RPMI7951 (cell line): ENCODE measurements around the gene ARHGAP8. TPM values are rescaled to one million over a fixed set of nuclear protein-coding genes. Genes with fewer than 3 reads are reported as not detected.
A peak's percentile ranks its signal among the peaks of the same experiment; 100 is the strongest.
"Not testable (repeated sequence)": the region's sequence is repeated elsewhere in the genome, so short reads cannot be mapped to it uniquely, and the experiment has no call there.

Experiments
- DNase-seq: peaks from one replicate; pipeline ENCODE4 v3.0.0-alpha.2; 2012; ENCODE audit warnings: low read depth
- total RNA-seq: library from RNA; depleted of rRNA; stranded (reverse); fragments of >200 nt; shearing (Covaris generic); gene quantifications from 2 replicates; pipeline ENCODE4 v1.2.3, GENCODE V29; 2014

Gene ARHGAP8
- total RNA-seq, 1 experiment from 2014 or later = not detected

DNA sequence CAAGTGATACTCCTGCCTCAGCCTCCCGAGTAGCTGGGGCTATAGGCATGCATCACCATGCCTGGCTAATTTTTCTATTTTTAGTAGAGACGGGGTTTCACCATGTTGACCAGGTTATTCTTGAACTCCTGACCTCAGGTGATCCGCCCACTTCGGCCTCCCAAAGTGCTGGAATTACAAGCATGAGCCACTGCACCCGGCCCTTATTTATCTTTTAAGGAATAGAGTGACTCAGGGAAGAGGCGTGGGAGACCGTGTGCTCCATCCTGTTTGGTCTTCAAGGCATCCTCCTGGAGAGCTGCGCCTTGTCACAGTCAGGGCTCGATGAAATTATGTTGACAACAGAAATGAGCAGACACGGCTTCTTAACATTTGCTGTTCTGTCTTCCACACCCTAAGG is 12.7 kb upstream of the ARHGAP8 start:
- peak; percentile 32 for DNase-seq

DNA sequence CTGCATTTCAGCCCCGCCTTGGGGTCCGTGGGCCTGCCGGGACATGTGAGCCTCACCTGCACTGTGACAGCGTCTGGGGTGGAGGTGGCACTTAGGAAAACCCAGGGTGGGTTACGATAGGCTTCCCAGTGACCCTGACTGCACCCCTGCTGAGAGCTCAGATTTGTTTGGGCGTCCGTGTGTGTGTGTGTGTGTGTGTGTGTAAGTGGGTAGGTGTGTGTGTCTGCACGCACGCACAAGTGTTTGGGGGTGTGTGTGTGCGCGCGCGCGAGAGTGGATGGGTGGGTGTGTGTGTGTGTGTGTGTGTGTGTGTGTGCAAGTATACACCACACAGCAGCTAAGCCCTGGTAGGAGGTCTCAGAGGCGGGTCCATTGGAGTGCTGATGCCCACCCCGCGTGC is 12.1 kb upstream of the ARHGAP8 start:
- no peak for DNase-seq

DNA sequence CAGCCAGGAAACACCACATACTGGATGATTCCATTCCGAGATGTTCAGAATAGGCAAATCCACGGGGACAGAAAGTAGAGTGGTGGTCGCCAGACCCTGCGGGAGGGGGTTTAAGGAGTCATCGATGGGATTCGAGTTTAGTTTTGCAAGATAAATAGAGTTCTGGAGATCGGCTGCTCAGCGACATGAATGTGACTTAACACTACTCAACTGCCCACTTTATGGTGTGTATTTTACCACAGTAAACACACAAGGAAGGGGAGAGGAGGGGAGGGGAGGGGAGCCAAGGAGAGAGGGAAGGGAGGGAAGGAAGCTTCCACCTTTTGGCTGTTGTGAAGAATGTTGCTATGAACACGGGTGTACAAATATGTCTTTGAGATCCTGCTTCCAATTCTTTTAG is 10.4 kb upstream of the ARHGAP8 start:
- no peak for DNase-seq

DNA sequence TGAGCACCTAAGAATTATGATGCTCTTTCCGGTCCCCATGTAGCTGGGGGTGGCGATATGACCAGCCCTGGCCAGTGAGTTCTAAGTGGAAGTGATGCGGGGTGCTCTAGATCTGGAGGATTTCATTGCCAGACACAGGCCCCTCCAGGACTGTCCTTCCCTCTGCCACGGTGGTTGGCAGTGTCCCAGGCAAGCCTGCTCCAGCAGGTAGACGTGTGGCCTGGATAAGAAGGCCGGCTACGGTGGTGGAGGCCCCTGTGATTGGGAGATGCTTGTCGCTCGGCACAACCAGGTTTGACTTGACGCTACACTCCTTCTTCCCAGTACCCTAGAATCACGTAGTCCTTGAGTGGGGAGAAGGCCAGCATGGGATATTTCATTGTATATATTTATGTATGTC is 9.1 kb upstream of the ARHGAP8 start:
- DNase-seq = no peak

DNA sequence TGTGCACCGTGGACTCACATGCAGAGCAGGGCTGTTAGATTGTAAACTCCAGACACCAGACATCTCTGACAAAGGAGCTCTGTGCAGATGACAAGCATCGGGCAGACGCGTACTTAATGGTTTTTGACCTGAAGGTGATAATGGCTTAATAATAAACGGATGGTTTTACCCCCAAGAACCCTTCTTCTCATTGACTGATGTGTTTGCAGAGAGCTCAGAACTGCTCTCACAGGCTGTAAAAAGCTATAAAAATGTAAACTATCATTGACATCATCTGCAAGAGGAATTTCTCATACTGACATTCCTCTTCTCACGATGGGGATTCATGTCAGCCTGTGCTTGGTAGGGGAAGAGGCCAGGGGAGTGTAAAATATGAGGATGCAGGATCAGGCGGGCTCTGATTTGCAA is 8.6 kb upstream of the ARHGAP8 start:
- no peak for DNase-seq

DNA sequence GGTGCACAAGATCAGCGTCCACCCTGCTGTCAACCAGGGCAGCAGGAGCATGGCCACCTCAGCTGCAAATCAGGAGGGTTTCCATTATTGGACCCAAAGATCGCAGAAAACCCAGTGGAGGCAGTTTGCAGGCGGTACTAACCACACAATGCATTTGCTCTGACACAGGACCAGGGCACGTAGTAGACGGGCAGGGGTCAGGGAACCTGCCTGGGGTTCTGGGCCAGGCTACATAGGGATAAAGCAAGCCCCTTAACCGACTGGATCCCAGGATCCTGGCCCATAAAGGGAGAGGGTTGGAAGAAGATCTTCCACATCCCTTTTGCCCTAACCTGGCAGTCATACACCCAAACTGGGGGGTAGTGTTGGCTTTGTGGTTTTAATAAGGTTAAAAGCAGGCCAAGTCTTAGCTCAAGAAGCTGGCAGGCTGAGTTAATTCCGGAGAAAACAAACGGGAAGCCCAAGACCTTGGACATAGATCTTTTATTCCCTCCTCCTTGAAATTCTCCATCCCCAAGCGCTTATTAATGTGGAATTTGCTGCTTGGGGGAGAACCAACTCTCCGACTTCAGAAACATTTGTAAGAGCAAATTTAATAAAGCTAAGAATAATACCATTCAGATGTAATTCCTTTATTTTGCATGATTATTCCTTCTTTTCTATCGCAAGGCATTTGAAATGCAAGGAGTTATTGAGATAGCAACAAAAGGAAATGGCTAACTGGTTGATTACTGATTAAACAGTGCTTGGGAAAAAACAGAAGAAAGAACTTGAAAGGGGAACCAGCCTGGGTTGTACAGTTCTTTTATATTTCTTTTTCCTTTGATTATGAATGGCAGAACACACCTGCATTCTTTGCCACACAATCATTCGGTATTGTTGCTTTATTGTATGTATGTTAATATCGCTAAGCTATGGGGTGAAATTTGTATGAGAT is 6.3 kb upstream of the ARHGAP8 start:
- no peak for DNase-seq

DNA sequence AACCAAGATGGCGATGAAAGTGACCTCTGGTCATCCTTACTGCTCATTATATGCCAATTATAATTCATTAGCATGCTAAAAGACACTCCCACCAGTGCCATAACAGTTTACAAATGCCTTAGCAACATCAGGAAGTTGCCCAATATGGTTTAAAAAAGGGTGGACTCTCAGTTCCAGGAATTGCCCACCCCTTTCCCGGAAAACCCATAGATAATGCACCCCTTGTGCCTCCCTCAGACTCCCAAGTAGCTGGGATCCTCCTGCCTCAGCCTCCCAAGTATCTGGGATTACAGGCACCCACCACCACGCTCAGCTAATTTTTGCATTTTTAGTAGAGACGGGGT is 4.6 kb upstream of the ARHGAP8 start:
- not testable (repeated sequence) for DNase-seq

DNA sequence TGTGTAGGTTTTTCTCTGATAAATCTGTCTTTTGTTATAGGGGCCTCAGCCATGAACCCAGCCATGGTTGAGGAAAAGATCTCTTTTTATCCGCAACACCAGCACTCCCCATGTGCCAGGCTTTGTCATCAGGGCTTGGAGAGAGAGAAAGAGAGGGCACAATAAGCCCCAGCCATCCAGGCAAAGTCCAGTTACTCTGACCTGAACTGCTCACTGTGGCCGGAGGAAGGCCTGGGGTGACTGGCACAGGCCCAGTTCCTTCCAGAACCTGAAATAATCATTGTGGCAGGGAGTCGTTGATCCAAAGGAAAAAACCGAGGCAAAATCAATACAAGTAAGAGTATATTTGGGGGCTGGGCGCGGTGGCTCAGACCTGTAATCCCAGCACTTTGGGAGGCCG is 3.9 kb upstream of the ARHGAP8 start:
- no peak for DNase-seq

DNA sequence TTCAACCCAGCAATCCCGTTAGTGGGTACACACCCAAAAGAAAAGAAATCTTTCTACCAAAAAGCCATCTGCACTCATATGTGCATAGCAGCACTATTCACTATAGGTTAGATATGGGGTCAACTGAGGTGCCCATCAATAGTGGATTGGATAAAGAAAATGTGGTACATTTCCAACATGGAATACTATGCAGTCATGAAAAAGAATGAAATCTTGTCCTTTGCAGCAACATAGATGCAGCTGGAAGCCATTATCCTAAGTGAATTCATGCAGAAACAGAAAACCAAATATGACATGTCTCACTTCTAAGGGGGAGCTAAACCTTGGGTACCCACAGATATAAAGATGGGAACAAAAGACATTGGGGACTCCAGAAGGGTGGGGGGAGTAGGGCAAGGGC is 1.9 kb upstream of the ARHGAP8 start:
- DNase-seq = no peak

DNA sequence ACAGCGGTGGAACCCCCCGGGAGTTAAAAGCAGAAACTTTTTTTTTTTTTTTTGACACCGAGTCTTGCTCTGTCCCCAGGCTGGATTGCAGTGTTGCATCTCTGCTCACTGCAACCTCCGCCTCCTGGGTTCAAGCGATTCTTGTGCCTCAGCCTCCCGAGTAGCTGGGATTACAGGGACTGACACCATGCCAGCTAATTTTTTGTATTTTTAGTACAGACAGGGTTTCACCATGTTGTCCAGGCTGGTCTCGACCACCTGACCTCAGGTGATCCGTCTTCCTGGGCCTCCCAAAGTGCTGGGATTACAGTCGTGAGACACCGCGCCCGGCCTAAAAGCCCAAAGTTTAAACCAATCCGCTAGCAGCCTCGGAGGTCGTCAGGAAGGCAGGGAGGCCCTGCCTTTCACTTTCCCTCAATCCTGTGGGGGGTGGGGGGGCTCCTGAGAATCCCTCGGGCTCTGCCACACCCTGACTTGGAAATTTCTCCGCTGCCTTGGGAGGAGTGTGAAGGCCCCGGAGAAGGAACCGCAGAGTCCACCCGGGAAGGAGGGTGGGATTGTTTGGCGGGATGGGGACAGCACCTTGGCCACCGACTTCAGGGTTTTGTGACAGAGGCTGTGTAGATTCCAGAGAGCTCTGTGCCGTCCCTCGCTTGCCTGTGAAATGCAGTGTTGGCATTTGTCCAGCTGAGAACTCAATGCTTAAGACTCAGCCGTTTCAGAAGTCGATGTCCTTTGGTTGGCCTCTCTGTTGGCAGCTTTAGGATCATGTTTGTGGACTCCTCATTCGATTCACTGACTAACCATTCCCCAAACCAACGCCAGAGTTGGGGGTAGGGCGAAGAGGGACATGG is 1.0 kb downstream of the ARHGAP8 start:
- DNase-seq = peak; percentile 37

DNA sequence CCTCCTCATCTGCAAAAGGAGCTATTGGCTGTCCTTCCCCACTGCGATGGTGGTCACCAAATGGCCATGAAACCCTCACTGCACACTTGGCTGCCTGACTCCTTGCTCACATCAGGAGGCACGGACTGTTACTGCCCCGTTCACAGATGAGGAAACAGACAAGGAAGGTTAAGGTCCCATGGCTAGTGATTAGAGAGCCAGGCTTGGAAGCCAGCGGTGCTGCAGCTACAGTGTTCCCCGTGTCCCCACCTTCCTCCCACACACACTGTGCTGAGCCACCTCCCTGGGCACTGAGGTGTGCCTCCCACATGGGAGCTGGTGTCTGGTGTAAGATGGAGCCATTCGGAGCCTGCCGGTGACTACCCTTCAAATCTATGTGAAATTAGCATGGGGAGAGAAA is 2.6 kb downstream of the ARHGAP8 start:
- no peak for DNase-seq

DNA sequence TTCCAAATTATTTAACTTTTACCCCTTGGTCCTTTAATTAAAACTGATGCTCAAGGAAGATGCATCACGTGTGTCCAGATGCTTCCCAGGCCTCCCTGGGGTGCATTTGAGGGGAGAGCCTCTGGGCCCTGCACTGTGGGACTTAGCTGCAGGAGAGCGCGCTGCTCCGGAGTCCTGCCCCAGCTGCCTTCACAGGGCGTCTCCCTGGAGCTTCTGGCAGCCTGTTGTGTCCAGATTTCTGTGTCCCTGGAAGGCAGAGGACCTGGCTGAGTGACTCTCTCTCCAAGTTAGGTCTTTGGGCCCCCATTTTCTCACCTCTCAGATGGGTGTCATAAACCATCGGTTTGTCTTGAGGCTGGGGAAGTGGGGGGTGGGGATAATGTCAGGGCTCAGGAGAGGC is 3.0 kb downstream of the ARHGAP8 start:
- no peak for DNase-seq

DNA sequence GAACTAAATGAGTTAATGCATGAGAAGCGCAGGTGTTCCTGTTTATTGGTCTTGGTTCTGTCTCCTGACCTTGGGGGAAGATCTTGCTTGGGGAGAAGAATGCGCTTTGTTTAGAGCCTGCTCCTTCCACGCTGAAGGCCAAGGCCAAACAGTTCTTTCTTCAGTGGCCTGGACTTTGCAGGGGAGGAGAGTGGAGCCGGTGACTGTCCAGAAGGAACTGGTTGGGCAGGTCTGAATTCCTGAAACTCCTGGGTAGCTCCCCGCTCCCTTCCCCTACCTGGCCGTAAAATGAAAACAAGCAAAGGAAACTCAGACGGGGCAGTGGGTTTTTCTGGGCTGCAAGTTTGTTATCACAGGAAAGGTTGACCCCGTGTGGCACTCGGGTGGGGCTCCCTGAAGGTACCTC is 3.6 kb downstream of the ARHGAP8 start:
- DNase-seq = no peak

DNA sequence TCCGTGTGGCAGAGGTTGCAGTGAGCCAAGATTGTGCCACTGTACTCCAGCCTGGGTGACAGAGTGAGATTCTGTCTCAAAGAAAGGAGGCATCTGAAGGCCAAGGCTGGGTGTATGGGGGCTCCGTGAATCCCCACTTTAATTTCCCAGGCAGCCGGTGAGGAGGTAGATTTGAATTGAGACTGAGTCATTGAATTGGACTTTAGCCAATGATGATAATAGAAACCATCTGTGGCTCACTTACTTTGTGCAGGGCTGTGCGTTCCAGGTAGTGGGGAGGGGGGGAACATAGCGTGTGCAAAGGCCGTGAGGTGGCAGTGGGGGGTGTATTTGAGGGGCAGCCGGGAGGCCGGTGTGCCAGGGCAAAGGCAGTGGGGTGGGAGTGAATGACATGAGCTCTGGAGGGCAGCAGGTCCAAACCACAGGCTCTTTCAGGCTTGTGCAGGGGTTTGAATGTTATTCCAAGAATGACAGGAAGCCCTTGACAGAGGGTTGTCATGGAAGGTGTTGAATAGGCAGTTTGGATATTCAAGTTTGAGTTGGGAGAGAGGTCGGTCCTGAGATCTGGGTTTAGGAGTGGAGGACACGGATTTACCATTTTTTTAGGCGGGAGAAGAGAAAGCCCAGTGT is 6.1 kb downstream of the ARHGAP8 start:
- DNase-seq = peak; percentile 62

DNA sequence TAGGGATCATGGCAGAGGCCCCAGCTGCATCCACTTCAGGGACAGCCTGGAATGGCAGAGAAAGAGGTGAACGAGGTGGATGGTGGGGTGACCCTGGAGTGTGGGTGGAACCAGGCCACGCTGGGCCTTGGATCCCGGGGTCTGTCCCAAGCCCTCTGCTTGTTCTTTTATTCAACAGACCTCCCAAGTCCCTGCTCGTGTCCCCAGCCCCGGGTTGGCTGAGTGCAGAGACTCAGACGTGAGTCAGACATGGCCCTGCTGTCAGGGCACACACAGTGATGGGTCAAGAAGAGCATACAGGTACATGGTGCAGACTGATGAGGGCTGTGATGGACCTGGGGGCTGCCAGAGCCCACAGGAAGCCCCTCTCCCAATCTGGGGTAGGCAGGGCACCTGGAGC is 6.6 kb downstream of the ARHGAP8 start:
- no peak for DNase-seq

DNA sequence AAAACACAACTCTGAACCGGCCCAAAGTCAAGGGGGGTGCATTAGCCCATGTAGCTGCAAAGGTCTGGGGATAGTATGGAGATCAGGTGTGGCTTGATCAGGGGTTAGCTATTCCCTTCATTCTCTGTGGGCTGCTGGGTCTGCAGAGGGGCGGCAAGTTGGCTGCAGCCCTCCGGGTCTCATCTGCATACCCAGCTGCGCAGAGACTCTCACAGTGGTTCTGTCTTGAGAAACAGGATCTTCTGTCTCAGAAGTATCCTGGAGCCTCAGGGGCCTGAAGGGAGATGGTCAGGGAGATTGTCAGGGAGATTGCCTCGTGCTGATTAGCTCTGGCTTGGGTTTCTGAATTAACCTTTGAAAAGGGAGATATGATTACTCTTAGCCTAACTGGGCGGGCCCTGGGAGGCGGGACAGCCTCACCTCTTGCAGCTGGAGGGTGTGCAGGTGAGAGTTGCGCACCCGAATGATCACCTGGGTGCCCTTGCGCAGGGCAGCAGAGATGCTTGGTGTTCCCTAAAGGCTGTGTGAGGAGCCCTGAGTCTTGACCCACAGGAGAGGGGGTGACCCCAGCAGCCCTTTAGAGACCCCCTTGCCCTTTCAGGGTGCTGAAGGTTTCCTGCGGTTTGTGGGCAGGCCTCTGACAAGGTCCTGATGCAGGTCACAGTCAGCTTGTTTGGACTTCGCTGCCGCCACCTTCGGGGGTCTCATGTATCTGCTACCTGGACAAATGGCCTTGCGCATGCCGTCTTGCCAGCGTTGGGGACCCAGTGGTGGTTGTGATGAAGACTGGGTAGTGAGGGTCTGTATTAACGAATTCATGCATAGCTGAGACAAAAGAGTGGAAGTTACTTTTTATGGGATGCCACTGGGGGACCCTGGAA is 7.3 kb downstream of the ARHGAP8 start:
- no peak for DNase-seq

DNA sequence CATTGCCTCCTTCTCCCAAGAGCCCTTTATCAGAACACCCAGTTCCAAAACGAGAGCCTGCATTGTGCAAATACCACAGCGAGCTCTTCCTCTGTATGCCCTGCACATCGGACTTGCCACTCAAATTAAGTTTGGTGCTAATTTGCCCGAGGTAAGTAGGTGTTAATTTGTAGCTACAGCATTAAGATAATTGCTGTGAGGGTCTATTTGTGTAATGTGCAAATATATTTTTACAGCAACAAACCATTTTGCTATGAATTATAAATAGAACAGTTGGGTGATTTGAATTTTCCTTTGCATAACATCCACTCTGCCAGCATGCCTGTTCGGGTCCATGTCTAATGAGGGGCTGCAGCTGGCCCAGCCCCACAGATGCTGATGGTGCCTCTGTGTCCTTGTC is 8.1 kb downstream of the ARHGAP8 start:
- DNase-seq = no peak

DNA sequence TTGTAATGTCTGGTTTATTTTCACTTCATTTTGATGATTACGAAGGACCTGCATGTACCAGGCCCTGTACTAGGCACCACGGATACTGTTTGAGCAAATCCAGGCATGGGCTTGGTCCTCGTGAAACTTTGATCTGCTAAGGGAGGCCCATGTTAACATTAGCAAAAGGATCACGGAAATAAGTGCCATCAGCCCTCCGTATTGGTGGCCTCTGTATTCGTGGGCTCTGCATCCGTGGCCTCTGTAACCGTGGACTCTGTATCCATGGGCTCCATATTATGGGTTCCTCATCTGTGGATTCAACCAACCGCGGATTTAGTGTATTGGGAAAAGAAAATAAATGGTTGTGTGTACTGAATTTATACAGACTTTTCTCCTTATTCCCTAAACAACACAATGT is 8.7 kb downstream of the ARHGAP8 start:
- no peak for DNase-seq

DNA sequence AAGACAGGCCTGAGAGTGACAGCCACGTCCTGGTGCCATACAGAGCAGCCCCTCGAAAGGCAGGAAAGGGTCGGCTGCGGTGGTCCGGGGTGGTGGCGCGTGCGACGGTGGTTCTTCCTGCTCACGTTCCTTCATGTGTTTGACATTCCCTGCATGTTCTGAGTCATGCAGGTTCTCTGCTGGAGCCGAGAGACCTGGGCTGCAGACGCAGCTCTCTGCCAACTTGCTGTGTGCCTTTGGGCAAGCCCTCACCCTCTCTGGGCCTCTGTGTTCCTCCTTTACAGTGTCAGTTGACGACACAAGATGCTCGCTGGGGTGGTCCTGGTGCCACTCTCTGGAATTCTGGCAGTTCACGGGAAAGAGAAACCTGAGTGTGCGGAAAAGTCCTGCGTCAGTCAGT is 12.0 kb downstream of the ARHGAP8 start:
- DNase-seq = no peak

DNA sequence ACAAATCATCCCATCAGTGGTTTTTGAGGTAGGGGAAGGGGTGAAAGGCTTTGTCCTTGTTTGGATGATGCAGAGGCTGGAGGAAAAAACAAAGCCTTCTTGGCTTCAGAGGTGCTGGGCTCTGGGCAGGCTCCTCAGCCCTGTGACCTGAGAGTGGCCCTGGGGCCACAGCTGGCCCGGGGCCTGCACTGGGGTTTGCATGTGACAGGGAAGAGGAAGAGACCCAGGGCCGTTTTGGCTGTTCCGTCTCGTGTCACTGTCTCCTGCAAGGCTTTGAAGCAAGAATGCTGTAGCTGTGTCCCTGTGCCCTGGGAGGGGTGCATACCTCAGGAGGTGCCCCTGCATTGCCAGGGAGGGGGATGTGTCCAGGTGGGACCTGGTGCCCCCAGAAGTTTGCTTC is 12.6 kb downstream of the ARHGAP8 start:
- no peak for DNase-seq

DNA sequence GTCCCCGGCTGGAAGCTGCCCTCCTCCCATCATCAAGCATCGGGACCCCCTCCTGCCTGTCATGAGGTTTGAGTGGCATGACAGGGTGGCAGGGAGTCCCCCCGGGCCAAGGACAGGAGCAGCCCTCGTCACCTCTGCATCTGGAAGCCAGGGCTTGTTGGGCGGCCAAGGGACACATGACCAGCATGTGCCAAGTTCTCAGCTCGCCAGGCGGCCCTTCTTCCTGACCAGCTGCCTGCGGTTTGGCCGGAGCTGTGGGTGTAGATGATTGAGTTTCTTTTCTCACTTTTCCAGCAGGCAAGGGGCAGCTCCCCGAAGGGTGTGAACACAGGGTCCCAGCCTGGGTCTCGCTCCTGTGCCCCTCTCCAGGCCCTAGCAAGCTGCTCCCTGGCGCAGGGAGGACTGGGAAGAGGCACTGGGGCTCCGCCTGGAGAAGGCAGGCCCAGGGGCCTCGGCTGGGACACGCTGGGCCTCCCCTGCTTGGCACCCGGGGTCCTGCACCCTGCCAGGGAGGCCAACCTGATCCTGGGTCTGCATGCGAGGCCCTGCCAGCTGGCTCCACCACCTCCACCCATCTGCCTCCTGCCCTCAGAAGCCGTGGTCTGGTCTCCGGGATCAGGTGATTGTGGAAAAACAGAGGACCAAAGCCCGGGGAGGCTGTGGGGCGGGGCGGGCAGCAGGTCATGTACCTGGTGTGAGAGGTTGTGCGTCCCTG is 13.4 kb downstream of the ARHGAP8 start:
- DNase-seq = peak; percentile 11
